Measurements from ENCODE around the gene DENND6A. TPM values are rescaled to one million over a fixed set of nuclear protein-coding genes. Genes with fewer than 3 reads are reported as not detected.

The DENND6A gene, protein sequence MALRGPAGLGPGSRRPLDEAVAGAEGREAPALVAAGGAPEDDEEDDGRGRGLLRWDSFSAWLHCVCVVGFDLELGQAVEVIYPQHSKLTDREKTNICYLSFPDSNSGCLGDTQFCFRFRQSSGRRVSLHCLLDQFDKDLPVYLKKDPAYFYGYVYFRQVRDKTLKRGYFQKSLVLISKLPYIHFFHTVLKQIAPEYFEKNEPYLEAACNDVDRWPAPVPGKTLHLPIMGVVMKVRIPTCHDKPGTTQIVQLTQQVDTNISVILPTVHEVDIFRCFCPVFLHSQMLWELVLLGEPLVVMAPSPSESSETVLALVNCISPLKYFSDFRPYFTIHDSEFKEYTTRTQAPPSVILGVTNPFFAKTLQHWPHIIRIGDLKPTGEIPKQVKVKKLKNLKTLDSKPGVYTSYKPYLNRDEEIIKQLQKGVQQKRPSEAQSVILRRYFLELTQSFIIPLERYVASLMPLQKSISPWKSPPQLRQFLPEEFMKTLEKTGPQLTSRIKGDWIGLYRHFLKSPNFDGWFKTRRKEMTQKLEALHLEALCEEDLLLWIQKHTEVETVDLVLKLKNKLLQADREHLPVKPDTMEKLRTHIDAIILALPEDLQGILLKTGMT
- 7.9 and 8.0 TPM in 2 replicates for total RNA-seq

GRCh38 chr3:57692396-57693147 lies at the start of gene DENND6A:
TSS of gene DENND6A (minus strand) at chr3:57693077. CDS start at chr3:57693018, 59 bp downstream.

DNA sequence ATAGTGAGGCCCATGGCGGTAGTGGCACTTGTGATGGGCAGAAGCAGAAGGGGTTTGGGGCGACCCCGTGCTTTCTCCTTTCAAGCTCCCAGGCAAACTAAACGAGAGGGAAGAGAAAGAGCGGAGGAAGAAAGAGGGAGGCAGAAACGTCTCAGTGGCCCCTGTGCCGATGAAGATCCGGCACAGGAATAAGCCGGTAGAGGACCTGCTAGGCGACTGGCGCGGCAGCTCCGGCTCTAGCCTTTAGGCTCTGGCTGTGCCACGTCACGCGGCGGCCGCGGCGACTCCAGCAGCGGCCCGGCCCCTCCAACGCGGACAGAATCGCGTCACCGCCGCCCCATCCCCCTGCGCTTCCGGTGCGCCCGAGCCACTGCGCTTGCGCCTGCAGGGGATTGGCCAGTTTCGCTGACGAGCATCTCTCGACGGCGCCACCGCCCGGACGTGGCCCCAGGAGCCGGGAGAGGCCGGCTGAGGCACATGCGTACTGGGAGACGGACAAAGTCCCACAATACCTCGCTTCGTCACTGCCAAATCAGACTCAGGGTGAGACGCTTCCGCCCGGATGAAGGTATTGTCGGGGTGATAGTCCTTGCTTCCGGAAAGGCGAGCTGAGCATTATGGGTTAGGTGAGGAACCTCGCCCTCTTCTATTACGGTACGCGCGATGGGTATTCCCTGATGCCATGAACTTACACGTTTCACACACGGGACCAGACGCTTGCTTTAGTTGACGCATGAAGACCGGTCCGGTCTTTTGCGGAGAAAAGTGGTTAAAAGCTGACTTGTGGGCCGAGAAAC lies 95.6 kb downstream of the DENND6A start, which contains the start of gene ARF4:
ARF4 (minus strand) TSS at position 218 of the 797 bp plus-strand sequence; CDS start at position 14, 204 bp downstream.

Other genes with a start within 250 kb of the DENND6A start
- gene DNAH12, start 148.7 kb downstream of the DENND6A start, total RNA-seq = not detected in 2 replicates
- 9.3 and 11.2 TPM in 2 replicates for gene PDE12, start 136.8 kb downstream of the DENND6A start, total RNA-seq
- 176 and 373 TPM in 2 replicates for gene ARF4, start 95.7 kb downstream of the DENND6A start, total RNA-seq
- gene SLMAP, start 63.2 kb upstream of the DENND6A start, total RNA-seq = 22.5 and 24.8 TPM in 2 replicates